GM13977 (cell line): ENCODE measurements around the gene PNPLA5.

Source experiments
- DNase-seq: peaks from one replicate; pipeline ENCODE4 v3.0.0; 2012; ENCODE audit warnings: low spot score
- CTCF ChIP-seq: IDR thresholded peaks from 2 replicates; pipeline ENCODE4 v1.5.1; 2012; ENCODE audit warnings: mild to moderate bottlenecking, control low read depth; ENCODE audit not compliant: insufficient read depth; ENCODE audit errors: extremely low read depth, missing control alignments
- in situ Hi-C: fragments of 300-500 bp; cut with MboI; formaldehyde crosslinking; loops from one replicate; pipeline ENCODE4 v1.12.0; 2022; ENCODE audit warnings: low sequenced_read_pairs, low pct_unique_long_range_greater_than_20kb, mixed read lengths, inconsistent platforms; ENCODE audit not compliant: unreplicated experiment

Gene PNPLA5

DNA sequence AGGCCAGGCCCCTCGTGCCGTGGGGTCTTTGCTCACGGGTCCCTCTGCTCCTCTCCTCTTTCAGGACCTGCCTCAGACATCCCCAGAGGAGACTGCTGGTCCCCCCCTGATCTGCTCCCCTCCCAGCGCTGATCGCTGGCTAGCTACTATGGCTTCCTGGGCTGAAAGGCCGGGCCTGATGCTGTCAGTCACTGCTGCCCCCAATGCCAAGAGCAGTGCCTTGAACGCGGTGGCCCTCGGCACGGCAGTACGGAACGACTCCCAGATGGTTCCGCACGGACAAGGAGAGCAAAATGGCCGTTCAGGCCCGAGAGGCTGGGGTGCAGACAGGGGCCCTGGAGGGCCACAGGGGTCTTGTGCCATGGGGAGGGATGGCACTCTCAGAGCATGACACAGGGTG is 51.0 kb downstream of the PNPLA5 start:
- no peak for TF ChIP-seq CTCF
- in situ Hi-C loops, result no loop called here

GRCh38 chr22:43840431-43840830 is 51.4 kb downstream of the PNPLA5 start:
- no peak for DNase-seq
- in situ Hi-C loops, result no loop called here
- no peak for TF ChIP-seq CTCF

More for the DNA sequence above, 51.0 kb downstream of the PNPLA5 start:
- DNase-seq, result no peak

DNA sequence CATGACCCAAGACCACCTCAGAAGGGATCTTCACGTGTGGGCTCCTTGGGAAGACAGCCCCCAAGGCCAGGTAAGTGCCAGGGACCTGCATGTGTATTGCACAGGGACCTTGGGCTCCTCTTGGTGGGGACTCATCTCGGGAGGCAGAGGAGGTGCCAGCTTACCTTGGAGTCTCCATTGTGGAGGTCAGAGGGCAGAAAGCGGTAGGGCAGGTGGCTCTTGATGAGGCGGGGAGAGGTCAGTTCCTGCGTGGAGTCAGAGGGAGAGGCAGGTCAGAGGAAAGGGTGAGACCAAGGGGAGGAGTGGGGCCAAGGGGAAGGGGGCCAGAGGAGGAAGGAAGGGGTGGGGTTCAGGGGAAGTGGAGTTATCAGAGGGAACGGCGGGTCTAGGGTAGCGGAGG is 52.0 kb downstream of the PNPLA5 start:
- TF ChIP-seq CTCF, result no peak
- in situ Hi-C loops, result no loop called here
- DNase-seq, result no peak

GRCh38 chr22:43838571-43839307 is 53.1 kb downstream of the PNPLA5 start:
- TF ChIP-seq CTCF, result no peak
- no peak for DNase-seq
- in situ Hi-C loops, result no loop called here

DNA sequence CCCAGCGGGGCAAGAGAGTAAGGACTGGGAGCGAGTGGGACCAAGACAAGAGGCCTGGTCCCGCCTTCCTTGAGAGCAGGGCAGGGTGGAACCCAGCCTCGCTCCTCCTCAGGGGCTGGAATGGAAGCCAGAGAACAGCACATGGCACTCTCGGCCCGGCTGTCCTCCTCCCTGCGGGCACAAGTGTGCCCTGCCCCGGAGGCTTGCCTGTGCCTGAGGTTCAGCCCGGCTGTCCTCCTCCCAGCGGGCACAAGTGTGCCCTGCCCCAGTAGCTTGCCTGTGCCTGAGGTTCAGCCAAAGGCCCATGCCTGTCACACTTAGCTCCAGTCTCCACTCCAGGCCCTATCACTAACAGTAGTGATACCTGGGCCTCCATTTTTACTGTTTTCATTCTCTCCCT is 53.7 kb downstream of the PNPLA5 start:
- no peak for TF ChIP-seq CTCF
- no peak for DNase-seq
- in situ Hi-C loops, result no loop called here

DNA sequence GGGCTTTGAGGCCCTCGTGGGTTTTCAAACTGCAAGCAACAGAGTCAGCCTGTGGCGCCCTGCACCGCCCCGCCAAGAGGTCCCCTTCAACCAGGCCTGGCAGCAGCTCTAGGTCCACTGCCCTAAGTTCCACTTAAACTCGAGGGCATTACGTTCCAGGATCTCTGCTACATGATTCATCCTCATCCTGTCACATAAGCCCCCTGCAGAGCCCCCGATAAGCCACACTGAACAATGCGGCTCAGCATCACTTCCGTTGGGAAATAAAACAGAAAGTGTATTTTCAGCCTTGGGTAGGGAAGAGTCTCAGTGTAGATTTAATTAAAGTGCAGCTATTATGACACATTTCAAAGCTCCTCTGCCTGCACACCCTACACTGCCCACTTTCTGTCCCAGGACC is 54.1 kb downstream of the PNPLA5 start:
- in situ Hi-C loops, result no loop called here
- DNase-seq, result no peak
- TF ChIP-seq CTCF, result no peak
